Esophagus mucosa (tissue), 1 donor: ENCODE measurements around the gene SOWAHB. TPM values are rescaled to one million over a fixed set of nuclear protein-coding genes. Genes with fewer than 3 reads are reported as not detected.
"Not testable (repeated sequence)": the region's sequence is repeated elsewhere in the genome, so short reads cannot be mapped to it uniquely, and the experiment has no call there.

Source experiments
- ATAC-seq: fragments of 200-7000 bp; cut with Tn5 transposase; one replicate; pipeline ENCODE4 v1.9.1; 2020
- total RNA-seq: library from RNA; stranded (reverse); gene quantifications from one replicate; pipeline ENCODE4 v1.2.4, GENCODE V29; 2023
- donor health status: DM: yes; HTN: yes; CAD: no.

The SOWAHB gene
- total RNA-seq, 1 donor from 2014 or later, result 9.6 TPM

DNA sequence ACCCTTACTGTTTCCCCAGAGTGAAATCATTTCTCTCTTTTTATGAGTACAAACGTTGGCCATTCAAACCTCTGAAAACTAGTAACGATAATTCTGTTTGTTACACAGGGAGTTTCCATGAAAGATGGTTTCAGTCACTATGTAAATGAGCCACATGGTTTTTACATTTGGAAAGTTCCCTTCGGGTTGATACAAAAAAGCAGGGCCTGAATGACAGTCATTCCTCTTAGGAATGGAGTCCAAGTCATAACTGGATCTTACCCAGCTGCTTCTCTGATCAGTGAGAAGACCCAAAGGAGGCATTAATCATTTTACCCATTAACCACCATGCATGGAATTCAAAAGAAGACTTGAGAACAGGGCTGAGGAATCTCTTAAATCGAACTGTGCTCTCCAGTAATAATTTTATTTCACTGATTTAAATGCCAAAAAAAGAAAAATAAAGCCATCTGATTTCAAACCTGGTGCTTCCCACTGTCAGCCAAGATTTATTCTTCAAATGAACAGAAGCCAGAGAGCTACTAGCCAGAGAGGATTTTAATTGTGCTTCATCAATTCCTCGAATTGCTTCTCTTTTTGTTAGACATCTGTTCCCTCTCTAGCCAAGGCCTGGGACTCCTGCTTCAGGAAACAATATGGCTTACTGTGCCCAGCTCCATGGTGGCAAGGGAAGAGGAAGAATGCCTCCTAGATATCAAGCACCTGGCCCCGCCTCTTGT is 3.2 kb downstream of the SOWAHB start:
- no peak for ATAC-seq

- ATAC-seq, result peak; percentile 88
These were observed 5.3 kb downstream of the SOWAHB start for GRCh38 chr4:76892601-76893000.

DNA sequence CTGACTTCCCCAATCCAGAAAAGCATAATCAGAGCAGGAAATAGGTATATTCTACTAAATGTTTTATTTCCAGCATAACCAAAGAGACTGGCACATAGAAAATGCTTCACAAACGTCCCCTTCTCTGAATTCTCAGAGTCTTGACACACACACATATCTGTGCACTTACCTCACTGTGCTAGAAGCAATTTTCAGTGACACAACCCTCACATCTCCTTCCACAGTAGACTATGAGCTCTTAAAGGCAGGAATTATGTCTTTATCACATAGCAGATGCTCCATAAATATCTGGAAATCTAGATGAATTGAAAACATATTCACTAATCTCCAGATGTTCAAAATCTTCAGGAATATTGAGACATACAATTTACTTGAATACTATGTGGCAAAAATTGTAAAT is 5.9 kb downstream of the SOWAHB start:
- no peak for ATAC-seq

- ATAC-seq, result no peak
These were observed 11.0 kb downstream of the SOWAHB start for GRCh38 chr4:76886848-76887441.

DNA sequence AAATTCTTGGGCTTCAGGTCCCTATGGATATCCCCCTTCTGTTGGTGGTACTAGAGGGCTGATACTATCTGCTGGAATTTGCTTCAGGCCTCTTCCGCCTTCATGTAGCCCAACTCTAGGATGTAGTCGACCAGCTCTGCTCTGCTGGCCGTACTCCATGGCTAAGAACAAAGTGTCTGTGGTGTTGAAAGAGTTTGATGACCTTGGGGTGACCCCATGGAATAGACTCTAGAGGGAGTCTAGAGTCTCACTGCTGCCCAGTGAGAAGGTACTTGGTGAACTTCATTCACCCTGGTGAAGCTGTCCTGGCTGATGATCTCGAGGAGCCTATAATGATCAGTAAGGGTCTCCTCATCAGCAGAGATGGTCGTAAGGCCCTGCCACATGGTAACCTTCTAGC is 11.7 kb downstream of the SOWAHB start:
- ATAC-seq, result no peak

- ATAC-seq, result no peak
These were observed 14.8 kb downstream of the SOWAHB start for GRCh38 chr4:76883147-76883546.

- peak; percentile 76 for ATAC-seq
These were observed 15.3 kb downstream of the SOWAHB start for GRCh38 chr4:76882630-76883029.

GRCh38 chr4:76881375-76881774 is 16.6 kb downstream of the SOWAHB start:
- peak; percentile 85 for ATAC-seq

DNA sequence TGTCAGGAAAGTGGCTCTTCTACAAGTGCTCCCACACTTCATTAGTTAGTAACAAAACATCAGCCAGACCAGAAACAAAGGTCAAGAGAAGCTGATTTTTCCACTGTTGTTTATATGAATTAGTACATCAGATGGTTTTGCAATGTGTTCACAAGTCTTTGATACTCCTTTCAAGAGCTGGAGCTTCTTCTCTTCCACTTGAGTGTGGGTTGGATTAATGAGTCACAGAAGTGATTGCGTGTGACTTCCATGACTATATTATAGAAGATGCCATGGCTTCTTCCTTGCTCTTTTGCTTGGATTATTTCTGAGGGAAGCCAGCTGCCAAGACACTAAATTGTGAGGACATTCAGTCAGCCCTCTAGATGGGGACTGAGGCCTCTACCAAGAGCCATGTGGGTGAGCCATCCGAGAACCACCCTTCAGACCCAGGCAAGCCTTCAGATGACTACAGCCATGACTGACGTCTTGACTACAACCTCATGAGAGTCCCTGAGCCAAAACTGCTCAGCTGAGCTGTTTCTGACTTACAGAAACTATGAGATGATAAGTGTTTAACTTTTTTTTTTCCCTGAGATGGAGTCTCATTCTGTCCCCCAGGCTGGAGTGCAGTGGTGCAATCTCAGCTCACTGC is 18.1 kb downstream of the SOWAHB start:
- peak; percentile 27 for ATAC-seq

DNA sequence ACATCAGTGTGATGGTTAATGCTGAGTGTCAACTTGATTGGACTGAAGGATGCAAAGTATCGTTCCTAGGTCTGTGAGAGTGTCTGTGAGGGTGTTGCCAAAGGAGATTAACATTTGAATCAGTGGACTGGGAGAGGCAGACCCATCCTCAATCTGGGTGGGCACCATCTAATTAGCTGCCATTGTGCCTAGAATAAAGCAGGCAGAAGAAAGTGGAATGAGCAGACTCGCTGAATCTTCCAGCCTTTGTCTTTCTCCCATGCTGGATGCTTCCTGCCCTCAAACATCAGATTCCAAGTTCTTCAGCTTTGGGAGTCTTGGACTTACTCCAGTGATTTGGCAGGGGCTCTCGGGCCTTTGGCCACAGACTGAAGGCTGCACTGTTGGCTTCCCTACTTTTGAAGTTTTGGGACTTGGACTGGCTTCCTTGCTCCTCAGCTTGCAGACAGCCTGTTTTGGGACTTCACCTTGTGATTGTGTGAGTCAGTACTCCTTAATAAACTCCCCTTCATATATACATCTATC is 19.2 kb downstream of the SOWAHB start:
- not testable (repeated sequence) for ATAC-seq

DNA sequence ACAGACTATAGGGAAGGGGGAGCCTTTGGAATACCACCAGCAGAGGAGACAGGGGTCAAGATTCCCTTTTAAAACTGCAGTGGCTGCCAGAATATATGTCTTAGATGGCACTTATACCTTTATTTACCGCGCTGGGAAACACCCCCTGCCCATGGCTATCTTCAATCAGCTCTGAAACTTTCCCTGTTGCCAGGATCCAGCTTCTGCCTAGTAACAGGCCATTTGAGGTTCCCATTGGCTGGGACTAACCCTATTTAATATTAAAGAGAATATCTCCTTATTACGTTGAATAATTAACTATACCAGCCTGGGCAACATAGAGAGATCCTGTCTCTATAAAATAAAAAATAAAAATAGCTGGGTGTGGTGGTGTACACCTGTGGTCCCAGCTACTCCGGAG is 23.8 kb downstream of the SOWAHB start:
- ATAC-seq, result no peak

DNA sequence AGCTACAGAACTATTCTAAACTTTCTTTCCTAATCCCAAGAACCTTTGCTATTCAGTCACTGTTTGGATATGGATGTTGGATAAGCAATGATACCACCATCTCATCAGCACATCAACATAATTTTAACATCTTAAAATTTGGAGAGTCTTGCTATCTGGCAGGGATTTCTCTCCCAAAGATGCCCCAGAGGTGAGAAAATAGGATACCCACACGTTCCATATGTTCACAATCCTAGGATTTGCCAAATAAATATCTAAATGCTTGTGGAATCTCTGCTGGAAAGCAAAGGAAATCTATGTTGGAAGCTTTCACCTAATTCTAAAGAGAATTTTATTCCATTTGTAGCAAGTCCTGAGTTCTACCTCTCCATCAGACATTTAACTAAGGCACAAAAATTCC is 24.4 kb downstream of the SOWAHB start:
- no peak for ATAC-seq

- ATAC-seq, result no peak
These were observed 25.4 kb downstream of the SOWAHB start for GRCh38 chr4:76872556-76872955.

DNA sequence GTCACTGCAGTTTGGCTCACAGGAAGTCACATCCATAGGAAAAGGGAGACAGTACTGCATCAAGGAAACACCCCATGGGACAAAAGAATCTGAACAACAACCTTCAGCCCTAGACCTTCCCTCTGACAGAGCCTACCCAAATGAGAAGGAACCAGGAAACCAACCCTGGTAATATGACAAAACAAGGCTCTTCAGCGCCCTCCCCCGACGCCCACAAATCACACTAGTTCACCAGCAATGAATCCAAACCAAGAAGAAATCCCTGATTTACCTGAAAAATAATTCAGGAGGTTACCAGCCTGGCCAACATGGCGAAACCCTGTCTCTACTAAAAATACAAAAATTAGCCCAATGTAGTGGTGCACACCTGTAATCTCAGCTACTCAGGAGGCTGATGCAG is 29.2 kb downstream of the SOWAHB start:
- ATAC-seq, result not testable (repeated sequence)

- peak; percentile 50 for ATAC-seq
These were observed 29.9 kb downstream of the SOWAHB start for GRCh38 chr4:76867880-76868655.

- ATAC-seq, result no peak
These were observed 30.6 kb downstream of the SOWAHB start for GRCh38 chr4:76867377-76867776.

DNA sequence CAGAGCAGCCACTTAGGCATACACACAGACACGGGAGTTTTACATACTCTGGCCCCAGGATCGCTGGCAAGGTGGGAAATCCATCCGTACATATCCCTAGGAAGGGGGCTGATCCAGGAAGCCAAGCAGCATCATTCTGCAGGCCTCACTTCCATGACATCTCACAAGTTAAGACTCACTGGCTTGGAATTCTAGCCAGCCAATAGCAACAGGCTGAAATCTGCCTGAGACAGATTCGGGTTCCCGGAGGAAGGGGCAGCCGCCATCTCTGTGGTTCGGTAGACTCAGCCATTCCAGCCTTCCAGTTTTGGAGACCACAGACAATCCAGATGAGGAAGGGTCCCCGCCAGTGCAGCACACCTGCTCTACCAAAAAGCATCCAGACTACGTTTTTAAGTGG is 31.3 kb downstream of the SOWAHB start:
- ATAC-seq, result no peak

DNA sequence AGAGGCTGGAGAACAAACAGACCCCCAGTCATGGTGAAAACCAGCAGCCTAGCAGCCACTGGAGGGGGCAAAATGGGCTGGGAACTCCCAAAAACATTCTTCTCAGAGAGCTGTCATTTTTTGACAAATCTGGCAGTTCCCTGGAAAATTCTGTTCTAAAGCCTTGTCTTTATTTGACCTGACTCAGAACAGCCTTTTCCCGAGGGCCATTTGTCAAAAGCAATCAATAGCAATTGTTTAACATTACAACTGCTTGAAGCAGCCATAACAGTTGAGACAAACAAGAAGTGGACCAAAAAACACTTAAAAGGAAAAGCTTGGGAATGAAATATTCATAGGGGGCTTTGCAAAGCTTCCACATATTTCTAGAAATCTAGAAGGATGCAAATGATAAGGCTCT is 39.6 kb downstream of the SOWAHB start:
- no peak for ATAC-seq

DNA sequence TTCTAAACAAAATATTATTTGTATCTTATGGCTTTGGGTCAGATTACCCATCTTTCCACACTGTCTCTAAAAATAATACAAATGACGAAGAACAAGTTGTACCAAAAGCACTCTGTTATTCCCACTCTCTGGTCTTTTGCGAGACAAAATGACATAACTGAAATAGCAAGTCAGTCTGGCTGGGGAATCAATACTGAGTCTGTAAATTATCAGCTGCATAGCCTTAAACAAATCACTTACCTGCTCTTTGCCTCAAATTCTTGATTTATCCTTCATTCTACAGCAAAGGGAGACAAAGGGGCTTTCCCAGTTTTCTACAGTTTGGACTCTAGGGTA is 40.9 kb downstream of the SOWAHB start:
- no peak for ATAC-seq

- no peak for ATAC-seq
These were observed 41.5 kb downstream of the SOWAHB start for GRCh38 chr4:76856243-76857073.

- no peak for ATAC-seq
These were observed 43.1 kb downstream of the SOWAHB start for GRCh38 chr4:76854858-76855257.

GRCh38 chr4:76851375-76851774 is 46.6 kb downstream of the SOWAHB start:
- no peak for ATAC-seq
